Activated CD8-positive, alpha-beta T cell treated with anti-CD3 and anti-CD28 coated beads for 36 hours (primary cell): ENCODE measurements around the gene EPRS1. TPM values are rescaled to one million over a fixed set of nuclear protein-coding genes. Genes with fewer than 3 reads are reported as not detected.
"Not testable (repeated sequence)": the region's sequence is repeated elsewhere in the genome, so short reads cannot be mapped to it uniquely, and the experiment has no call there.

Source experiments
- ATAC-seq: fragments of 200-7000 bp; cut with Tn5 transposase; one replicate; pipeline ENCODE4 v1.10.0; 2021; ENCODE audit warnings: mild to moderate bottlenecking, moderate library complexity
- CTCF ChIA-PET: fragments of 350-600 bp; sonication (Branson Sonifier 250); formaldehyde crosslinking; loops from one replicate; lab custom pipeline; 2021; ENCODE audit warnings: antibody characterized with exemption; lab: Charles Lee
- POLR2A ChIA-PET: fragments of 350-600 bp; sonication (Branson Sonifier 250); formaldehyde crosslinking; loops from one replicate; lab custom pipeline; 2021; ENCODE audit warnings: antibody characterized with exemption; lab: Charles Lee
- DNase-seq: peaks from one replicate; pipeline ENCODE4 v3.0.0-alpha.2; 2020
- H3K27ac Mint-ChIP-seq: one replicate; pipeline ENCODE4 v1.8.0; 2021; ENCODE audit warnings: mild to moderate bottlenecking, mixed read lengths
- H3K27me3 Mint-ChIP-seq: one replicate; pipeline ENCODE4 v1.8.0; 2021; ENCODE audit warnings: mixed read lengths
- H3K36me3 Mint-ChIP-seq: one replicate; pipeline ENCODE4 v1.8.0; 2021; ENCODE audit warnings: low read depth, mixed read lengths
- H3K4me1 Mint-ChIP-seq: one replicate; pipeline ENCODE4 v1.8.0; 2021; ENCODE audit warnings: low read depth, mixed read lengths
- H3K4me3 Mint-ChIP-seq: one replicate; pipeline ENCODE4 v1.8.0; 2021; ENCODE audit warnings: mild to moderate bottlenecking, moderate library complexity, mixed read lengths
- H3K9me3 Mint-ChIP-seq: one replicate; pipeline ENCODE4 v1.8.0; 2021; ENCODE audit warnings: mixed read lengths
- CTCF ChIP-seq: fragments of 200-600 bp; IDR thresholded peaks from one replicate; pipeline ENCODE4 v1.8.0; 2022; ENCODE audit warnings: antibody characterized with exemption, mild to moderate bottlenecking
- intact Hi-C: fragments of 100-400 bp; cut with micrococcal nuclease; formaldehyde crosslinking; loops from one replicate; pipeline ENCODE4 v1.10.0; 2022
- total RNA-seq, 2 experiments: library from RNA; stranded (reverse); gene quantifications; one replicate each; pipeline ENCODE4 v1.2.3, GENCODE V29; 2021

The EPRS1 gene
- total RNA-seq, 2 experiments from 2014 or later = 200 to 210 TPM

GRCh38 chr1:220089650-220090556 lies 43.6 kb upstream of the EPRS1 start, which contains the start of gene BPNT1:
Gene BPNT1 (minus strand): TSS chr1:220089788. CDS start chr1:220079846, 9,942 bp downstream.
- H3K27me3 Mint-ChIP-seq = no peaks in the 10 kb centered on the region
- peak within 1 kb of the TSS; percentile 84 for H3K27ac Mint-ChIP-seq
- CTCF ChIA-PET = interaction anchor here (0.6 to 1.6 kb wide), 8 partner anchors 8 to 77 kb away, joined by 3 to 5 read pairs (median 4); no protein-coding TSS in a partner anchor
- H3K36me3 Mint-ChIP-seq = no peaks in the 10 kb centered on the region
- DNase-seq (peak; percentile 99), ATAC-seq (peak; percentile 78)
- intact Hi-C loops = loop anchor here (5.0 kb wide), 1 partner anchor 43 kb away; the partner anchor contains the start of gene EPRS1
- peak within 1 kb of the TSS; percentile 85 for H3K4me3 Mint-ChIP-seq
- POLR2A ChIA-PET = interaction anchor here (1.4 kb wide), 1 partner anchor 21 kb away, joined by 4 read pairs; no protein-coding TSS in a partner anchor
- no peaks in the 10 kb centered on the region for H3K9me3 Mint-ChIP-seq
- peaks cover 12% of the 10 kb centered on the region for H3K4me1 Mint-ChIP-seq
- TF ChIP-seq CTCF = no peak

GRCh38 chr1:220086261-220086686 lies 40.0 kb upstream of the EPRS1 start:
- intact Hi-C loops, ATAC-seq, H3K27ac Mint-ChIP-seq, H3K9me3 Mint-ChIP-seq, CTCF ChIA-PET, H3K27me3 Mint-ChIP-seq, H3K4me1 Mint-ChIP-seq, POLR2A ChIA-PET, H3K36me3 Mint-ChIP-seq, H3K4me3 Mint-ChIP-seq: not testable (repeated sequence)
- DNase-seq = peak; percentile 13

DNA sequence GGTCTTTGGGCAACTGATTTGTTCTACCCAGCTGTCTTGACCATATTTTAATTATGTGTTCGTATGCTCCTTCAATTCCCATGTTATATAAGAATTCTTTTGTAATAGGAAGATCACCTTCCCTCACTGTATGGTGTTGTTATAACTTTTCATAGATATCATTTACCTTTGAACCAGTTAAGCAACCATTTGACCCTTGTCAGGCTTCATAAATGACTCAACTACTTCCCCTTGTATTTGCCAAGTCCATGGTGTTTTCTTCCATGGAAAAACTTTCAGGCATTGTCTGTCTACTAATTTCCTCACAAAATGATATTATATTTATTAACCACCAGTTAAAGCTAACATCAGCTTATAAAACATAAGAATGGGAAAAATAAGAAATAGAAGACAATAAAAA lies 38.2 kb upstream of the EPRS1 start:
- H3K4me1 Mint-ChIP-seq = peaks cover 6% of the 10 kb centered on the region
- no peak overlapping the region for H3K27ac Mint-ChIP-seq
- no peak for DNase-seq
- no peak overlapping the region for H3K4me3 Mint-ChIP-seq
- ATAC-seq = no peak
- H3K36me3 Mint-ChIP-seq = peaks cover 4% of the 10 kb centered on the region
- TF ChIP-seq CTCF = no peak
- H3K27me3 Mint-ChIP-seq = no peaks in the 10 kb centered on the region
- ChIA-PET CTCF (no interaction called here), POLR2A (interaction anchor here (0.6 kb wide), 1 partner anchor 61 kb away, joined by 3 read pairs; no protein-coding TSS in a partner anchor)
- intact Hi-C loops = no loop called here
- H3K9me3 Mint-ChIP-seq = no peaks in the 10 kb centered on the region

DNA sequence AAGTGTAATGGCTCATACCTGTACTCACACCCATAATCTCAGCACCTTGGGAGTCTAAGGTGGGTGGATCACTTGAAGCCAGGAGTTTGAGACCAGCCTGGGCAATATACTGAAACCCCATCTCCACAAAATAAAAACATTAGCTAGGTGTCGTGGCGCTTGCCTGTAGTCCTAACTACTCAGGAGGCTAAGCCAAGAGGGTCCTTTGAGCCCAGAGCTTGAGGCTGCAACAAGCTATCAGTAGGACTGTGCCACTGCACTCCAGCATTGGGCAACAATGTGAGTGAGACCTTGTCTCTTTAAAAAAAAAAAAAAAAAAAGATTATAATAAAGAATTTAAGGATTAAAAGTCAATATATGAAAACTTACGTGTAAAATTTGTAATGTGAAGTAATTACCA lies 31.6 kb upstream of the EPRS1 start:
- ChIA-PET POLR2A (no interaction called here), CTCF (interaction anchor here (0.7 kb wide), 1 partner anchor 12 kb away, joined by 3 read pairs; the partner anchor contains the start of gene BPNT1)
- H3K27me3 Mint-ChIP-seq = no peaks in the 10 kb centered on the region
- H3K4me1 Mint-ChIP-seq = peaks cover 3% of the 10 kb centered on the region
- DNase-seq = no peak
- intact Hi-C loops = no loop called here
- H3K36me3 Mint-ChIP-seq = peaks cover 9% of the 10 kb centered on the region
- no peak overlapping the region for H3K27ac Mint-ChIP-seq
- no peak for ATAC-seq
- no peak for TF ChIP-seq CTCF
- H3K9me3 Mint-ChIP-seq = no peaks in the 10 kb centered on the region
- H3K4me3 Mint-ChIP-seq = no peak overlapping the region

DNA sequence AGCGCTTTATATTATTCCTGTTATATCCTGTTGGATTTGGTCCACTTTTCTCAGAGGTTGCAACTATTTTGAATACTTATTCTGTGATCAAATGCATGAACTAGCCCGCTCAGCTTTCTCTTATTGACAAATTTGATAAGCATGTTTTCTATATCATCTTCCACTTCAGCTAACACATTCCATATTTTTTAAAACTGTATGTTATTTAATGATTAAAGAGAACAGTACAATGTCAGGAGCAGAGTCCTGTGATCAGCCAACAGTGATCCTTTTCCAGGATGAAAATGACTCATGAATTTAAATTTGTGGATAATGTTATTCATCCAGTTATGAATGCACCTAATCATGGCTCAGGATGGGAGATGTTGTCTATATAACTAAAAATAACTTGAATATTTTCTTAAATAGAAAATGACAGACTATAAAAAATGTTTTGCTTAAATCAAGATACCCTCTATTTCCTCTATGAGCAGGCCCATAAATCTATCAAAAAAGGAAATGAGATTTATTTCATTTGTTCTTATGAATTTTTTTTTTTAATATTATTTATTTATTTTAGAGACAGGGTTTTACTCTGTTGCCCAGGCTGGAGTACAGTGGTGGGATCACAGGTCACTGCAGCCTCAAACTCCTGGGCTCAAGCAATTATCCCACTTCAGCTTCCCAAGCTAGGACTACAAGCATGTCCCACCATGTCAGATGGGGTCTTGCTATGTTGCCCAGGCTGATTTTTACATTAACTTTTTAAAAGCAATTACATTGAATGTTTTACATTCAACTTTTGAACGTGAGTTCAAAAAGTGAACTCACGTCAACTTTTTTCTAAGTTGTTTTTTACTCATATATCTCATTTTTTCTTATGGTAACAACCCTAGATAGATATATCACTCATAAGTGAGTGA lies 30.8 kb upstream of the EPRS1 start:
- ATAC-seq = no peak
- no peak overlapping the region for H3K27ac Mint-ChIP-seq
- H3K9me3 Mint-ChIP-seq = no peaks in the 10 kb centered on the region
- ChIA-PET POLR2A (no interaction called here), CTCF (no interaction called here)
- no peak for DNase-seq
- H3K36me3 Mint-ChIP-seq = peaks cover 14% of the 10 kb centered on the region
- H3K27me3 Mint-ChIP-seq = no peaks in the 10 kb centered on the region
- intact Hi-C loops = no loop called here
- H3K4me1 Mint-ChIP-seq = peaks cover 3% of the 10 kb centered on the region
- no peak overlapping the region for H3K4me3 Mint-ChIP-seq
- no peak for TF ChIP-seq CTCF
